Rectal smooth muscle tissue (tissue), 1 donor: ENCODE data around the gene PSG4.
"Not testable (repeated sequence)": the region's sequence is repeated elsewhere in the genome, so short reads cannot be mapped to it uniquely, and the experiment has no call there.

Source experiments
- H3K27ac ChIP-seq: one replicate; pipeline ENCODE4 v1.7.0; 2013; ENCODE audit warnings: low read depth, low read length, inconsistent platforms
- H3K27me3 ChIP-seq: one replicate; pipeline ENCODE4 v1.7.0; 2013; ENCODE audit warnings: low read length; ENCODE audit not compliant: control insufficient read depth, insufficient read depth
- H3K36me3 ChIP-seq: one replicate; pipeline ENCODE4 v1.7.0; 2013; ENCODE audit warnings: low read length; ENCODE audit not compliant: control insufficient read depth, insufficient read depth
- H3K4me1 ChIP-seq: one replicate; pipeline ENCODE4 v1.7.0; 2013; ENCODE audit warnings: low read length; ENCODE audit not compliant: control insufficient read depth, insufficient read depth
- H3K4me3 ChIP-seq: one replicate; pipeline ENCODE4 v1.7.0; 2013; ENCODE audit warnings: low read length
- H3K9ac ChIP-seq: one replicate; pipeline ENCODE4 v1.7.0; 2013; ENCODE audit warnings: low read length

PSG4 gene

DNA sequence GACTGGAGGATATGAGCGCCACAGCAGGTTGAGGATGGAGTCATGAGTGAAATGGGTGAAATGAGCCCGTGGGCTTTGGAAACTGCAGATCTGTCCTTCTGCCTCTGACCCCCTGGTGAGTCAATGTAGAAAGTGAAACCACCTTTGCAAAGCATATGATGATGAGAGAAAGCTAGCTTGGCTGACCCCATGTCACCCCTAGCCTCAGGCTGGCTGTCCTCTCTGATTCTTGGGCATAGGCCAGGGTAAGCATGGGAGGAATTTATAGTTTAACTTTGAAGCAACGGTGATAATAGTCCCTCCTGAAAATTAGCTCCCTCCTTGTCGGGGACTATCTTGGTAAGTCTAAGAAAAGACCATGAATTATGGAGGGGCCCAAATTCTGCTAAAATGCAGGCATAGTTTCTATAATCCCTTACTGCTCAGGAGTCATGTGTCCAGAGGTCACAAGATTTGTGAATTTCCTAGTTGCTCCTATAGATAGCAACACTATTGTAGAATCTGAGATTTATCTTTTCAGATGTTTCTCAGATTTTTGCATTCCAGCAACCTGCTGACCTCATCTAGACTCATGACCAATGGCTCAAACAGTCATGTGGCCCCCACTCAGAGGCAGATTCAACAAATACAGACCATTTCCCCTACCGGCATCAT lies 18.9 kb upstream of the PSG4 start:
- not testable (repeated sequence) for H3K36me3 ChIP-seq, H3K27ac ChIP-seq, H3K27me3 ChIP-seq, H3K9ac ChIP-seq, H3K4me1 ChIP-seq, H3K4me3 ChIP-seq

DNA sequence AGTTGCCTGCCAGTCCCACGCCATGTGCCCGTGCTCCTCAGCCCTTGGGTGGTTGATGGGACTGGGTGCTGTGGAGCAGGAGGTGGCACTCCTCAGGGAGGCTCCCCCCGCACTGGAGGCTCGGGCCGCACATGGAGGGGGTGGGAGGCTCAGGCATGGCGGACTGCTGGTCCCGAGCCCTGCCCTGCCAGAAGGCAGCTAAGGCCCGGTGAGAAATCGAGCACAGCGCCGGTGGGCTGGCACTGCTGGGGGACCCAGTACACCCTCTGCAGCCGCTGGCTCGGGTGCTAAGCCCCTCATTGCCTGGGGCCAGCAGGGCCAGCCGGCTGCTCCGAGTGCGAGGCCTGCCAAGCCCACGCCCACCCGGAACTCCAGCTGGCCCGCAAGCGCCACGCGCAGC lies 16.5 kb upstream of the PSG4 start:
- H3K4me3 ChIP-seq, H3K36me3 ChIP-seq, H3K4me1 ChIP-seq, H3K9ac ChIP-seq, H3K27me3 ChIP-seq, H3K27ac ChIP-seq: not testable (repeated sequence)

DNA sequence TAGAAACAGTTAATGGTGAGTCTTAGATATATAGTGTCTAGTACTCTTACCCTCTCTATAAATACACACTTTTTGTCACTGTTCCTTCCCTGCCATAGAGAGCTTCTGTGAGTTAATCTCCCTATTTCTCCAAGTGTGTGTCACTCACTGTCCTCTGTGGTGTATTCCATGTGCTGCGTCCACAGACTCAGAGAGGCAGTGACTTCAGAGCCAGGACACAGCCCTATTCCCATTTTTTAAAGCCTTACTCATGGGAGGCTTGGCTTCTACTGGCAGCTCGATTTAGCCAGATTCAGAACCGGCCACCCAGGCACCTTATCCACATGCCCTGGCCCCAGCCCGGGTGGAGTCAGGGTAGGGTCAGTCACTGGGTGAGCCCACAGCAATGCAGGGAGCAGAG lies 13.7 kb upstream of the PSG4 start:
- H3K9ac ChIP-seq, H3K4me1 ChIP-seq, H3K36me3 ChIP-seq: not testable (repeated sequence)

GRCh38 chr19:43215881-43216280 lies 10.4 kb upstream of the PSG4 start:
- H3K27ac ChIP-seq, H3K36me3 ChIP-seq, H3K9ac ChIP-seq, H3K27me3 ChIP-seq, H3K4me3 ChIP-seq, H3K4me1 ChIP-seq: not testable (repeated sequence)

More for the DNA sequence above, 13.7 kb upstream of the PSG4 start:
- not testable (repeated sequence) for H3K4me3 ChIP-seq, H3K27me3 ChIP-seq, H3K27ac ChIP-seq

GRCh38 chr19:43207991-43208390 lies 2.6 kb upstream of the PSG4 start:
- H3K36me3 ChIP-seq, result no peaks in the 10 kb centered on the region
- no peaks in the 10 kb centered on the region for H3K27me3 ChIP-seq
- no peak overlapping the region for H3K9ac ChIP-seq
- no peaks in the 10 kb centered on the region for H3K4me1 ChIP-seq
- H3K4me3 ChIP-seq, result no peak overlapping the region
- no peak overlapping the region for H3K27ac ChIP-seq

- H3K27me3 ChIP-seq, H3K4me1 ChIP-seq, H3K36me3 ChIP-seq, H3K4me3 ChIP-seq, H3K9ac ChIP-seq, H3K27ac ChIP-seq: not testable (repeated sequence)
These were observed 1.7 kb upstream of the PSG4 start for GRCh38 chr19:43207174-43207573.

DNA sequence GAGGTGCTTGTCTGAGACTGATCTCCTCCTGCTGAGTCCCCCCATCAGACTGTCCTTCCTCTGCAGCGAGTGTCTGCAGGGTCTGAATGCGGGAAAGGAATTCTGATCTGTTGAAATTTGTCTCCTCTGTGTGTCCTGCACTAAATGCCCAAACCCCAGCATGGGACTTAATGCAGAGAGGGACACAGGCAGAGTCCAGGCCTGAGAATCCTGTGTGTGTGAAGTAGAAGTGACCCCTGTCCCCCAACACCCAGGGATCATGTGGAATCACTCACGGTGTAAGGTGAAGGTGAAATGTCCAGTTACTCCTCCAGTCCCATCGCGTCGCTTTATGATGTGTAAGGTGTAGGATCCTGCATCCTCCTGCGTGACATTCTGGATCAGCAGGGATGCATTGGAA lies 1.8 kb downstream of the PSG4 start:
- H3K27me3 ChIP-seq, H3K27ac ChIP-seq, H3K4me1 ChIP-seq, H3K4me3 ChIP-seq, H3K36me3 ChIP-seq, H3K9ac ChIP-seq: not testable (repeated sequence)

GRCh38 chr19:43201891-43202290 lies 3.5 kb downstream of the PSG4 start:
- not testable (repeated sequence) for H3K27me3 ChIP-seq, H3K27ac ChIP-seq, H3K4me1 ChIP-seq, H3K36me3 ChIP-seq, H3K9ac ChIP-seq, H3K4me3 ChIP-seq

GRCh38 chr19:43201337-43201801 lies 4.1 kb downstream of the PSG4 start:
- H3K4me1 ChIP-seq, H3K9ac ChIP-seq, H3K27ac ChIP-seq, H3K36me3 ChIP-seq, H3K27me3 ChIP-seq, H3K4me3 ChIP-seq: not testable (repeated sequence)

GRCh38 chr19:43198686-43199419 lies 6.6 kb downstream of the PSG4 start:
- H3K27ac ChIP-seq, H3K27me3 ChIP-seq: not testable (repeated sequence)

GRCh38 chr19:43197666-43198397 lies 7.6 kb downstream of the PSG4 start:
- H3K36me3 ChIP-seq, H3K27me3 ChIP-seq, H3K4me3 ChIP-seq, H3K27ac ChIP-seq, H3K9ac ChIP-seq, H3K4me1 ChIP-seq: not testable (repeated sequence)

More at GRCh38 chr19:43198686-43199419, 6.6 kb downstream of the PSG4 start:
- not testable (repeated sequence) for H3K9ac ChIP-seq, H3K4me1 ChIP-seq, H3K36me3 ChIP-seq, H3K4me3 ChIP-seq

- not testable (repeated sequence) for H3K4me3 ChIP-seq, H3K27me3 ChIP-seq, H3K9ac ChIP-seq, H3K4me1 ChIP-seq, H3K27ac ChIP-seq, H3K36me3 ChIP-seq
These were observed 11.0 kb downstream of the PSG4 start for GRCh38 chr19:43194397-43194796.
